ENCODE data around the gene PGRMC1.

PGRMC1 gene

DNA sequence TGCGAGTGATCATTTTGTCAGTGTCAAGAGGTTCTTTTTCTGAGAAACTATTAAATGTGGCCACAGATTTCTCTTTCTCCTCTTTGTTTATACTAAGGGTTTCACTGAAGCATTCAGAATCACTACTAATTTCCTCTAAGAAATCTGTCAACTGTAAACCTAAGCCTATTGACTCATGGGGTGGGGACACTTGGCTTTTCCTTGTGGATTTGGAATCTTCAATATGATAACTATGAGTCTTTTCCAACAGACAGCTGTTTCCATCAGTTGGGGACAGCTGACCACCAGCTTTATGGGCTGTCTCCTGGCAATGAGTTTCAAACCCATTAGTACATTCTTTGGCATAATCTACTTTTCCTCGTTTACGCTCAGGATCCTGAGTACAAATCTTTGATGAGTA lies 13.8 kb downstream of the PGRMC1 start:
- ATAC-seq, result no peak
- TF ChIP-seq ZNF8 (CRISPR knock-in tag; IDR thresholded peaks at IDR 0.05) (no peak), ESRRG (CRISPR knock-in tag; IDR thresholded peaks at IDR 0.05) (no peak), RARB (CRISPR knock-in tag; IDR thresholded peaks at IDR 0.05) (no peak), ISL1 (CRISPR knock-in tag; IDR thresholded peaks at IDR 0.05) (no peak), TCF4 (CRISPR knock-in tag; IDR thresholded peaks at IDR 0.05; ENCODE audit: borderline replicate concordance) (no peak), BACH2 (CRISPR knock-in tag; IDR thresholded peaks at IDR 0.05; ENCODE audit: borderline replicate concordance) (no peak), OSR1 (CRISPR knock-in tag; IDR thresholded peaks at IDR 0.05) (no peak)
- TF ChIP-seq, protein P1, sequence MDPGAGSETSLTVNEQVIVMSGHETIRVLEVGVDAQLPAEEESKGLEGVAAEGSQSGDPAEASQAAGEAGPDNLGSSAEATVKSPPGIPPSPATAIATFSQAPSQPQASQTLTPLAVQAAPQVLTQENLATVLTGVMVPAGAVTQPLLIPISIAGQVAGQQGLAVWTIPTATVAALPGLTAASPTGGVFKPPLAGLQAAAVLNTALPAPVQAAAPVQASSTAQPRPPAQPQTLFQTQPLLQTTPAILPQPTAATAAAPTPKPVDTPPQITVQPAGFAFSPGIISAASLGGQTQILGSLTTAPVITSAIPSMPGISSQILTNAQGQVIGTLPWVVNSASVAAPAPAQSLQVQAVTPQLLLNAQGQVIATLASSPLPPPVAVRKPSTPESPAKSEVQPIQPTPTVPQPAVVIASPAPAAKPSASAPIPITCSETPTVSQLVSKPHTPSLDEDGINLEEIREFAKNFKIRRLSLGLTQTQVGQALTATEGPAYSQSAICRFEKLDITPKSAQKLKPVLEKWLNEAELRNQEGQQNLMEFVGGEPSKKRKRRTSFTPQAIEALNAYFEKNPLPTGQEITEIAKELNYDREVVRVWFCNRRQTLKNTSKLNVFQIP (CRISPR knock-in tag; IDR thresholded peaks at IDR 0.05; ENCODE audit: borderline replicate concordance, low read depth), result no peak

DNA sequence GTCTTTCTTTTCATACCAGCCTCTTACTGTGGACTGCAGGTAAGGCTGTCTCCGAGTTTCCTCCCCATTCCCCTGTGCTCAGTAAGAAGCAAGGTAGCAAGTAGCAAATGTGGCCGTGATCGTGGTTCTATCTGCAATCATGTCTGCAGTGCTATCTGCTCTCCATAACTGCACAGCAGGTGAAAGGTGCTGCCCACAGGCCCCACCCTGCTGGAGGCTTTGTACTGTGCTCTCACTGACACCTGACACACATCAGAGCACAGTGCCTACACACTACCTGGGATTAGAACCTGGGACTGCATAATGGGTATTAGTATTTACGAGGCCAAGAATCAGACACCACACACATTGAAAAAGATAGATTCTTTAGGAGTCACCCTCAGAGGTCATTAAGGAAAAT lies 15.3 kb downstream of the PGRMC1 start:
- TF ChIP-seq ZNF565 (CRISPR knock-in tag; conservative IDR thresholded peaks at IDR 0.05; ENCODE audit: low read depth), result no peak
- no peak for TF ChIP-seq ZFP3 (CRISPR knock-in tag; IDR thresholded peaks at IDR 0.05)
- no peak for TF ChIP-seq RARB (CRISPR knock-in tag; IDR thresholded peaks at IDR 0.05)
- TF ChIP-seq, protein P1 (CRISPR knock-in tag; IDR thresholded peaks at IDR 0.05; ENCODE audit: borderline replicate concordance, low read depth), result no peak
- no peak for TF ChIP-seq ARNTL (CRISPR knock-in tag; IDR thresholded peaks at IDR 0.05; ENCODE audit: borderline replicate concordance, low read depth)
- no peak for TF ChIP-seq ZC3H10 (CRISPR knock-in tag; IDR thresholded peaks at IDR 0.05)
- TF ChIP-seq, protein P2, sequence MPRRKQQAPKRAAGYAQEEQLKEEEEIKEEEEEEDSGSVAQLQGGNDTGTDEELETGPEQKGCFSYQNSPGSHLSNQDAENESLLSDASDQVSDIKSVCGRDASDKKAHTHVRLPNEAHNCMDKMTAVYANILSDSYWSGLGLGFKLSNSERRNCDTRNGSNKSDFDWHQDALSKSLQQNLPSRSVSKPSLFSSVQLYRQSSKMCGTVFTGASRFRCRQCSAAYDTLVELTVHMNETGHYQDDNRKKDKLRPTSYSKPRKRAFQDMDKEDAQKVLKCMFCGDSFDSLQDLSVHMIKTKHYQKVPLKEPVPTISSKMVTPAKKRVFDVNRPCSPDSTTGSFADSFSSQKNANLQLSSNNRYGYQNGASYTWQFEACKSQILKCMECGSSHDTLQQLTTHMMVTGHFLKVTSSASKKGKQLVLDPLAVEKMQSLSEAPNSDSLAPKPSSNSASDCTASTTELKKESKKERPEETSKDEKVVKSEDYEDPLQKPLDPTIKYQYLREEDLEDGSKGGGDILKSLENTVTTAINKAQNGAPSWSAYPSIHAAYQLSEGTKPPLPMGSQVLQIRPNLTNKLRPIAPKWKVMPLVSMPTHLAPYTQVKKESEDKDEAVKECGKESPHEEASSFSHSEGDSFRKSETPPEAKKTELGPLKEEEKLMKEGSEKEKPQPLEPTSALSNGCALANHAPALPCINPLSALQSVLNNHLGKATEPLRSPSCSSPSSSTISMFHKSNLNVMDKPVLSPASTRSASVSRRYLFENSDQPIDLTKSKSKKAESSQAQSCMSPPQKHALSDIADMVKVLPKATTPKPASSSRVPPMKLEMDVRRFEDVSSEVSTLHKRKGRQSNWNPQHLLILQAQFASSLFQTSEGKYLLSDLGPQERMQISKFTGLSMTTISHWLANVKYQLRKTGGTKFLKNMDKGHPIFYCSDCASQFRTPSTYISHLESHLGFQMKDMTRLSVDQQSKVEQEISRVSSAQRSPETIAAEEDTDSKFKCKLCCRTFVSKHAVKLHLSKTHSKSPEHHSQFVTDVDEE (CRISPR knock-in tag; IDR thresholded peaks at IDR 0.05), result no peak
- no peak for TF ChIP-seq OSR1 (CRISPR knock-in tag; IDR thresholded peaks at IDR 0.05)
- no peak for TF ChIP-seq GLIS3 (CRISPR knock-in tag; IDR thresholded peaks at IDR 0.05)
- TF ChIP-seq ZFP30 (CRISPR knock-in tag; IDR thresholded peaks at IDR 0.05), result no peak
- no peak for TF ChIP-seq ZNF8 (CRISPR knock-in tag; IDR thresholded peaks at IDR 0.05)
- TF ChIP-seq TCF4 (CRISPR knock-in tag; IDR thresholded peaks at IDR 0.05; ENCODE audit: borderline replicate concordance), result no peak
- no peak for TF ChIP-seq ESRRG (CRISPR knock-in tag; IDR thresholded peaks at IDR 0.05)
- TF ChIP-seq PPARA (CRISPR knock-in tag; IDR thresholded peaks at IDR 0.05; ENCODE audit: borderline replicate concordance), result no peak
- TF ChIP-seq SNAI2 (CRISPR knock-in tag; IDR thresholded peaks at IDR 0.05), result no peak
- TF ChIP-seq, protein P3, sequence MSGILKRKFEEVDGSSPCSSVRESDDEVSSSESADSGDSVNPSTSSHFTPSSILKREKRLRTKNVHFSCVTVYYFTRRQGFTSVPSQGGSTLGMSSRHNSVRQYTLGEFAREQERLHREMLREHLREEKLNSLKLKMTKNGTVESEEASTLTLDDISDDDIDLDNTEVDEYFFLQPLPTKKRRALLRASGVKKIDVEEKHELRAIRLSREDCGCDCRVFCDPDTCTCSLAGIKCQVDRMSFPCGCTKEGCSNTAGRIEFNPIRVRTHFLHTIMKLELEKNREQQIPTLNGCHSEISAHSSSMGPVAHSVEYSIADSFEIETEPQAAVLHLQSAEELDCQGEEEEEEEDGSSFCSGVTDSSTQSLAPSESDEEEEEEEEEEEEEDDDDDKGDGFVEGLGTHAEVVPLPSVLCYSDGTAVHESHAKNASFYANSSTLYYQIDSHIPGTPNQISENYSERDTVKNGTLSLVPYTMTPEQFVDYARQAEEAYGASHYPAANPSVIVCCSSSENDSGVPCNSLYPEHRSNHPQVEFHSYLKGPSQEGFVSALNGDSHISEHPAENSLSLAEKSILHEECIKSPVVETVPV (CRISPR knock-in tag; IDR thresholded peaks at IDR 0.05), result no peak
- TF ChIP-seq BACH2 (CRISPR knock-in tag; IDR thresholded peaks at IDR 0.05; ENCODE audit: borderline replicate concordance), result no peak
- no peak for ATAC-seq

DNA sequence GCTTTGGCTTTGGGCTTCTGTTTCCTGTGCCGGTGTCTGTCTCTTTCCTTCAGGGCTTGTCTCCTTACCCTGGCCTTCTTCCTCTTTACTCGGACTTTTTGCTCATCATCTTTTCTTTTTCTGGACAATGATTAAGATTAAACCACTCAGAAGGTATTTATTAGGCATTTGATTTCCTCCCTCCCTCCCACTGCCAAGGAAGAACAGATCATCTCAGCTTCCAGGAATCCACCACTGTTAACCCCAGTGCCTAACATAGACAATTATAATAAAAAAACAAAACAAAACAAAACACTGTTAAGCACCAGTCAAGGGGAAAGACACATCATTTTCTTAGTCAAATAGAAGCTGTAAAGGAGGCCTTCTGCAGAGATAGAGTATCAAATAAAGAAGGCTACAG lies 16.6 kb downstream of the PGRMC1 start:
- TF ChIP-seq BACH2 (CRISPR knock-in tag; IDR thresholded peaks at IDR 0.05; ENCODE audit: borderline replicate concordance), result no peak
- no peak for TF ChIP-seq GLIS3 (CRISPR knock-in tag; IDR thresholded peaks at IDR 0.05)
- no peak for TF ChIP-seq ISL1 (CRISPR knock-in tag; IDR thresholded peaks at IDR 0.05)
- TF ChIP-seq ZNF70 (CRISPR knock-in tag; IDR thresholded peaks at IDR 0.05), result no peak
- TF ChIP-seq OSR1 (CRISPR knock-in tag; IDR thresholded peaks at IDR 0.05), result no peak
- TF ChIP-seq, protein P1 (CRISPR knock-in tag; IDR thresholded peaks at IDR 0.05; ENCODE audit: borderline replicate concordance, low read depth), result no peak
- no peak for ATAC-seq

Measured in SK-N-SH treated with all-trans-retinoic acid at 6 μM for 48 hours (cell line).